Neural progenitor cell (in vitro differentiated cells): Measurements from ENCODE around the gene CDH20.

ENCODE experiments used
- CTCF ChIP-seq: fragments of 200-600 bp; sonication (generic); IDR thresholded peaks from 2 replicates; pipeline ENCODE4 v1.5.1; 2017; ENCODE audit warnings: antibody characterized with exemption, mild to moderate bottlenecking
- EZH2 ChIP-seq: fragments of 200-600 bp; sonication (generic); IDR thresholded peaks from 2 replicates; pipeline ENCODE4 v1.6.1; 2017; ENCODE audit warnings: antibody characterized with exemption, mild to moderate bottlenecking, moderate library complexity

GRCh38 chr18:61459896-61460648, 126.8 kb downstream of the CDH20 start:
- TF ChIP-seq EZH2 (no peak), CTCF (no peak)
